Anterior cingulate cortex (tissue), 58 donors: Measurements from ENCODE around the gene PCNX2.

ENCODE experiments used
- DNase-seq, 58 donors: peaks; one replicate each; lab custom pipeline; 2025; lab: John Stamatoyannopoulos, UW

Gene PCNX2

DNA sequence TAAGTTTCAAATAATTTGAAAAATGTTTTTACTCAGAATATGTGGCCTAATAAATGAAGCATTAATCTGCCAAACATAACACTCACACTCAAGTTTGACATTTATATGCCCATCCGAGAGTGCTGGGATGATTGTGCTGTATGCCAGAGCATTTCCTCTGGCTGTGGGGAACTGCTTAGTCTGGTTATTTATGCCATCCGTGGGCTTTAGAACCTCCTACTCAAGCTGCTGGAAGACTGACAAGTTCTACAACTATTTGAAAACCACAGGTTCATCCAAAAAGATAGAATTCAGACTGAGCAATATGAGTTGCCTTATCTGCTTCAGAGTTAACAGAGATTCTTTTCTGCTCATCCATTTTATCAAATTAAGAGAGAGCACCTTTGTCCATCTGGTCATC lies 25.9 kb downstream of the PCNX2 start:
- peak in 3 of 58 donors; percentile 21 to 63 (median 33) for DNase-seq

DNA sequence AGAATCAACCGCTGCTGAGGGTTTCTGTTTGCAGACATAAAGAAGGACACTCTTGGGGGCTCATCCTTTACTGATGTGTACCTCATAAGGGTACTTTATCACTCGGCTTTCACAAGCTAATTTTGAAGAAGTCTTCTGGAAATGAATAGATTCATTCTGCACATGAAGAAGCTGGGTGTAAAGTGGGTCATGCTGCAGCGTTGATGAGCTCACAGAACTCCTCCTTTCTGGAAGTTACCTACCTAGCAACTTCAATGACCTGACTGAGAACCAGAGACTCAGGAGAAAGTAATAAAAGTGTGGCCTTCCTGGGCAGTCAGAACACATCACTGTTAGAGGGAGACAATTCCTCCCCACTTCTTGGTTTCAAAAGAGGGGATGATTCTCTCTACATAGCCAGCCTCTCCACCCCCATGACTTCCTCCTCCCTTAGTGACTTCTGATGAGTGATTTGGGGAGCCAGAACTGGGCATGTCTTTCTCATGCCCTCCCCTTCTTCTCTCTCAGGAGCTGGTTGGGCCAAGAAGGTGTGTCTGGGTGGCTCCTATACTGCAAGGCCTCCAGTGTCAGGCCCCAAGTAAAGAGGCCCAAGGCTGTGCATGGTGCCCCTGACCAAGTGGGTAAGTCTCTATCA lies 27.0 kb downstream of the PCNX2 start:
- no peak for DNase-seq

DNA sequence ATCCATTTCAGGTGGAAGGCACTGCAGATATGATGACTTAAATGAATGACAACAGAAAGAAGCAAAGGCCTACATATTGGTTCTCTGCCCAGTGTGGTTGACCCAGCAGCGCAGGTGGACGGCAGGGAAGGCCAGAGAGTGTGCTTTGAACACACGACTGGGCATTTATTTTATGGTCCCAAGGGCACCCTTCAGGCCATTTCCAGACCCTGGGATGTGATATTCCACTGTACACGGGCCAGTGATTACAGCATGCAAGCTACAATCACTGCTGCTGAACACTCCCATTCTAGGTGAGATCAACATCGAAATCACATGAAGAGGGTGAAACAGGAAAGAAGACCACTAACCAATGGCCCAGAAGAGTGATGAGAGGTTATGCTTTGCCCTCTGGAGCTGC lies 33.8 kb downstream of the PCNX2 start:
- no peak for DNase-seq

DNA sequence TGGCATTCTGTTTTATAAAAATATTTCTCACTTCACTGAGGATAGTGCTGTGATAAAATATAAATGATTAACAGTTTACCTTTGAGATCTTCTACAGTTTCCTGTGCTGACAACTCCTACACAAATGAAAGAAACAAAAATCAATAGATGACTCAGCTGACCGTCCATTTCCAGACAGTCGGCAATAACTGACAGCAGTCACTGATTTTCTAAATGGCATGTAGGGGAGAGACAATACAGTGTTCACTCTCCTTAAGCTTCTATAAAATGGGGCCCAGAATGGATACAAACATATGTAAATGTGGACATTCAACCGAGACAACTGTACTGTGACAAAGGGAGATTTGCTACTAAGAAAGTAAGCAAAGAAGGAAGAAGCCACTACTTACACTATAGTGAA lies 34.3 kb downstream of the PCNX2 start:
- DNase-seq, result no peak

DNA sequence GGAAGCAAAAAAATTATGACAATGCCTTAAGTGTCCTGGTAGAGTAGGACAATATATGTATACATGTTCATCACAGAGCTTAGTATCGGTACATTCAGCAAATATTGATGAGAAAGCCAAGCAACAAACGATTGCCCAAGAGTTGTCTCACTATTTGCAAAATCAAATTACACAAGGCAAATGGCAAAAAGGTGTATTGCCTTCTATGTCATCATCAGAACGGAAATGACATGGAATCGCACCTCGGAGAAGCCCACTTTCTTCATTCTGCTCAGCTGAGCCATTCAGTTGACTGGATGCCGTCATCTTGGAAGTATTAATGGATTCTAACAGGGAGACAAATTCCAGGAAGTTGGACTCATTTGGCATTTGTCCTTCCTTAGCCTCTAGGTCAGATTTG lies 37.7 kb downstream of the PCNX2 start:
- DNase-seq, result no peak

DNA sequence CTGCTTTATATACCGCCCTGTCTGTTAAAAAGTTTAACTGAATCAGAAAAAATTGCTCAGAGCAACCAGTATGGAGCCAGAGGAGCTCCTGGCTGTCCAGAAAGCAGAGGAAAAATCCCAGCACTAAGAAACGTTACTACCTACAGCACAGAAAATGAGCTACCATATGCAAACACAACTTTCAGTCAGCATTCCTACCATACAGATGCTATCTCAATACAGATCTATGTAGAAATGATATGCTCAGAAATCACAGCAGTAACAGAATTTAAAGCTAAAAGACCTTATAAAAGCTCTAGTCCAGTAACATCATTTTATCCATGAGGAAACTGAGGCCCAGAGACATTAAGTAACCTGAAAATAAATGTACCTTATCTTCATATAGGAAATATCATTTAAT lies 38.7 kb downstream of the PCNX2 start:
- DNase-seq, result no peak

DNA sequence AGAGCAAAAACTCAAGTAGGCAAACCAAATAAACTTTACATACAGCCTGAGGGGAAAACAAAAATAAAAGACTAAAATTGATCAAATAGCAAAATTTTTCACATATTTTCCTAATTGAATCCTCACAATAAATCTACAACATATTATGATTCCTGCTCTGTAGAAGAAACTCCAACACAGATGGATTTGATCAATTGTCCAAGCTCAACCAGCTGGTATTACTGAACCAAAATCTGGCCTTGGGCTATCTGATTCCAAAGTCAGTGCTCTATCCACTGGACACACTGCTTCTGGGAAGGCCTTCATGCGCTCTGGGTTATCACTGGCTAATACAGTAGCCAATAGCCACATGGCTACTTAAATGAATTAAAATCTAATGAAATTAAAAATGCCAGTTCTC lies 39.3 kb downstream of the PCNX2 start:
- DNase-seq, result no peak

DNA sequence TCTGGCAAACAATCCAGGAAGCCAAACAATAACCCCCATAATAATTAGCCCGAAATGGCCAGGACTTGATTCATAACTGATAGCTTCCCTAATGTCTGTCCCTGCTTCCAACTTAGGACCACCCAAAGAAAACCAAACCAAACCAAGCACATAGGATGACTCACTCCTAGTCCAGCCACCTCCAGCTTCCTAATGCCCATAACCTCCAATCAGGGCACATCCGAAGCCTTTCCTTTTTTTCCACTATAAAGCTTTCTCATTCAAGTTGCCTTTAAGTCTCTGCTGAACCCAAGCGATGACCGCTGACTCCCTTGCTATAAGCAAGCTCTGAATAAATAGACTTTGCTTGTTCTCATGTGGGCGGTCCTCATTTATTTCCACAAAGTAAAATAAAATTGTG lies 40.4 kb downstream of the PCNX2 start:
- DNase-seq, result no peak

DNA sequence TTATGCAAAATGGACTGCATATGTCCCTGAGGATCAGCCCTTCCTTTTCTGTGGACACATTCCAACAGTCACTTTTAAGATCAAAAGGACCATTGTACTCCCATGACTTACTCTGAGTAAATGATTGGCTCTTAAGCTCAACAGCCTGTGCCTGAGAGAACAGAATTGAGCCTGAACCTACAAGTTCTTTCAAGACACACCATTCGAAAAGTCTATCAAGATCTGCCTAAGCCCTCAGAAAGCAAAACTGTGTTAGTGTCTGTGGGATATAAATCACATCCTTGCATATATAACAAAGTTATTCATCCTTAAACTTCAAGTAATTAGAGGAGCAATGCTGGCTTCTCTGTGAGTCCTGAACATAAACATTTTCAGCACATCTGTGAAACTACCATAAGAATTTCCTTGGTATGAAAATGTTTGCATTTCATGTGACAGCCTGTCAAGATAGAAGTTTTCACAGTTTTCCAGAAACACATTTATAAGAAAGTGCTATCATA lies 41.6 kb downstream of the PCNX2 start:
- no peak for DNase-seq

DNA sequence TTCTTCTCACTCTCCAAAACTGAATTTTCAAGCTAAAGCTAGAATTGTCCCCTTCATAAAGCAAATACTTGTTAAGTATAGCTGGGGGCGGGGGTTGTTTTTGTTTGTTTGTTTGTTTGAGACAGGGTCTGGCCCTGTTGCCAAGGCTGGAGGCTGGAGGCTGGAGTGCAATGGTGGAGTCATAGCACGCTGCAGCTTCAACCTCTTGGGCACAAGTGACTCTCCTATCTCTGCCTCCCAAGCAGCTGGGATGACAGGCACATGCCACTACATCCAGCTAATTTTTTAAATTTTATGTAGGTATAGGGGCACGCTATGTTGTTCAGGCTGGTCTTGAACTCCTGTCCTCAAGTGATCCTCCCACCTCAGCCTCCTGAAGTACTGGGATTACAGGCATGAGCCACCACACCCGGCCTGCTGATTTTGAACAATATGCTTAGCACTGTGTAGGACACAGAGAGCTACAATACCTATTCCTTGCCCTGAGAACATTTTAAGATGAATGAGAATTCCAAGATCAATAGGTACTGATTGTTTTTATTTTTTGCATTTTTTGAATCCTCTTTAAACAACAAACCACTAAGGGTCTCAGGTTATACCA lies 42.2 kb downstream of the PCNX2 start:
- DNase-seq, result no peak

DNA sequence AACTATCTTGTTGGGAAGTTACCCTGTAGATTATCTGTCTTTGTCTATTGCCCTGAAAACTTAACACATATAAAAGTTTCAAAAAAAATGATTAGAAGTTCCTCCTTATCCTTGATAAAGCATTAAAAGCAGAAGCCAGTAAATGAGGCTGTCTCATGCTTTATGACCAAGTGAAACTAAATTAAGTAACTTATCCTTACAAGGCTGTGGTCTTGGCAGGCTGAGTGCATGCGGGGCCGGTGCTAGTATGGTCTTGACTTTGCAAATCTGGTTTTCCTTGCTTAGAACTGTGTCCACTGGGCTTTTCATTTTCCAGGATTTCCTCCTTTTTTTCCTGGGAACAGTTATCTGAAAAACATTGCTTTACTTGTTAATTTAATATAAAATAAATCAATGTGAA lies 43.1 kb downstream of the PCNX2 start:
- DNase-seq, result no peak

DNA sequence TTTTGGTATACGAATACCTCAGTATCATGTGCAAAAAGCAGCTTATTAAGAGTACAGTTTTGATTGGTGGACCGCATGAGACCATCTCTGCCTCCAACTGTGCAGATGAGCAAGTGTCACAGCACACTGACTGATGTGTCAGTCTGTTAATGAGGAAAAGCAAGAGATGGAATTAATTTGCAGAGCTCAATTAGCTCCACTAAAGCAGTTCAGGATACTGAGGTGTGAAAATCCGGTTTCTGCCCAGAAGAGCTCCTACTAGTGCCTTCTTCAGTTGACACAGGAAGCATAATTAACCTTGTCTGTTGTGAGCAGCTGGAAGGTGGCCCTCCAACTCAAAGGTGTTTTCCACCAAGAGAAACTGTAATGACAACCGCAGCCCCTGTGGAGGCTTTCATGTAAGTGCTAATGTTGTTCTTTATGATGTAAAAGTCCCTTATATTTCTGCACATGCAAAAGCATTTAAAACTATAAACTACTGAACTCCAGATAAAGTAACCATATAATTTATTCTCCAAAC lies 44.3 kb downstream of the PCNX2 start:
- DNase-seq, result no peak

DNA sequence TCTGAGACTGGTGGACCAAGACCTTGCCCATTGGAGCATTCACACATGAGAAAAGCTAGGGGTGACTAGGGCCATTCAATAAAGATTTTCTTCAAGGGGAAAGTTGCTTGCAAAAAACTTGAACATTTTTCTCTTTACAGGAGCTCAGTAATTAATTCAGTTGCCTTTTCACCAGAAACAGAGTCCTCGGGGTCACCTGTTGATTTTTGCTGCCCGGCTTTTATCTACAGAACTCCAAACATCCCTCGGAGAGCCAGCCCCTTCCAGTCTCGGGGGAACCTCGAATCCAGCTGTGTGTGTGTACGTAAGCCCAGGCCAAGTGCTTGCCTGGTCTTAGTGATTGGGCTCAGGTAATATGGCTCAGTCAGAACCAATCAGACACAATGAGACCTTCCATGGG lies 47.5 kb downstream of the PCNX2 start:
- DNase-seq, result no peak

DNA sequence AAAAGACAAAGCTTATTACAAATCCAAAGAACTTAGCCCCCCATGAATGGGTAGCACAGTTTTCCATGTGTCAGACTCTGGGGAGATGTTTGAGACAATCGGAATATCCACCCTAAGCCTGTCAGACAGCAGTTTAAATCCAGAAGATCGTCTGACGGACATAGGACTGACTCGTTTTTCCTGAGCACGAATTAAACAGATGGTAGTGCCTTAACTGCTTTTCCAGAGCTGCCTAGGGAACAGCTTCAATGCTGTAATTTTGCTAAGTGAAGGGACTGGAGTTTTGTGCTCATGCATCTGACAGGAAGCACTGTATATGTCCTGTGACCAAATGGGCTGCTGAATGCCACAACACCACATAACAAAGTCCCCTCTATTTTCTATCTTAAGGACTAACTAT lies 48.6 kb downstream of the PCNX2 start:
- no peak for DNase-seq

DNA sequence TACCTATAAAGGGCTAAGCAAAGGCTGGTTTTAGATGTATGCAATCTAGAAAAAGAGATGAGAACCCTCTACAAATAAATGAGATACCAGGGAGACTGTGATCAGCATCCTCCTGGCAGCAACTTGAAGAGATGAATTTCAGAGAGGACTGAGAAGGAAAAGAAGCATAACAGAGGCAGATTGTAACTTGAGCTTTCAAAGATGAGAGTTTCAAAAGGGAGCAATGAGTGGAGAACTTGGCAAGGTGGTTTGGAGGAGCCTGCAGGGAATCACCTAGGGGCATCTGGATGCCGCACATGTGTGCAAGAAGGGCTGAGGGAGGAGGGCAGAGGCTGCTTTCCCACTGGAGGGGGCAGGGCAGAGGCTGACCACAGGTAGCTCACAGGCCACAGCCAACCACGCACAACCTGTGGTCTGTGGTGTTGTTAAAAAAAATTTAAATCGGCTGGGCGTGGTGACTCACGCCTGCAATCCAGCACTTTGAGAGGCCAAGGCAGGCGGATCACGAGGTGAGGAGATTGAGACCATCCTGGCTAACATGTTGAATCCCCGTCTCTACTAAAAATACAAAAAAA lies 50.2 kb downstream of the PCNX2 start:
- no peak for DNase-seq

DNA sequence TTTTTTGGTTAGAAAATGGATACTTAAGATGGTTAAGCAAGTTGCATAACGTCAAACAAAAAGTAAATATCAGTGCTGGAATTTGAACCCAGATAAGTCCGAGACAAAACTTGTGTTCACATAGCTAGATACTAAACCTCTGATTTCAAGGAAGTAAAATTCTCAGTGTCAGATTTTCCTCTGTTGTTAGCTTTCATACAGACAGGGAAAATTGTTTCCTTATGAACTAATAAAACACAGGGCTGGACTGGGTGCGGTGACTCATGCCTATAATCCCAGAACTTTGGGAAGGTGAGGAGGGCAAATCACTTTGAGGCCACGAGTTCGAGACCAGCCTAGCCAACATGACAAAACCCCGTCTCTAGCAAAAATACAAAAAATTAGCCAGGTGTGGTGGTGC lies 51.3 kb downstream of the PCNX2 start:
- DNase-seq, result no peak

DNA sequence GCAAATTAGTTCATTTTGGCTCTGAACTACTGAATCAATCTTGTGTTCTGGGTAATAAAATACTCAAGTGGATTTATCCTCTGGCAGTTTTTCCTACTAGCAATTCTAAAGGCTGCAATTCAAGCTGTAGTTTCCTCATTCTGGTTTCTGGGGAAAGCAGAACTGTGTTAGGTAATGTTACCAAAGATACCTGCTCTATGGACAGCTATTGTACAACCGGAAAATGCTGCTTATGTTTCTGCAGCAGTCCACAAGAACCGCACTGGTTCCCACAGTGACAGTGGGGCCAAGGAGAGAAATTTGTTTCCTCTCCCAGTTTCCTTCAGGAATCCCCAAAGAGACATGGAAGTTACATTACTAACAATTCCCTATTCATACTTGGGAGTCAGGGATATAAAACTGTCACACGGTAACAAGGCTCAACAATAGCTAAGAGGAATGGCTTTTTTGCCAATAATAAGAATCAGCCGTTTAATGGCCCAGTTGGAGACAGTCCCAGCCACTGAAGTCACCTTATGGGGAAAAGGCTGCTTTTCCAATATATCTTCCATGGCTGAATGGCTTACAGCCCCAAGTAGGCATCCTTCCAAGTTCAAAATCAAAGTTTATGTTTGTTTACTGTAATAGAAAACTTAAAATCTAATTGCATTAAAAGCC lies 52.6 kb downstream of the PCNX2 start:
- DNase-seq, result peak in 2 of 58 donors; percentile 5 to 10

DNA sequence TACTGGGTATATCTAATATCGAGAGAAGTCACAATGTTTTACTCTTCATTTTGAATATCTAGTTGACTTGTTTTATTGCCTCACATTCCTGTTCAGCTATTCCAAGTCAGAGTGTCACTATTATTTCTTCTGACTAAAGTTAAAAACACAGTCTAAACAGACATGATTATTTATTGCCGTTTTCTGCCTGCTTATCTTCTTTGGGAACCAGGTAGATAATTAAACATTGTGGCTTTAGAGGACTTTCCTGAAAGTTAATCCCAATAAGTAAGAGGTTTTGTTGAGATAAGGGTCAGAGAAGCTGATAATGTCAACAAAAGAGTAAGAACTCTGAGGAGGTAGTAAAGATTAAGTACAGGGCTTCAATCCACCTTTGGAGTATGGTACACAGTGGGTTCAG lies 53.8 kb downstream of the PCNX2 start:
- DNase-seq, result no peak

DNA sequence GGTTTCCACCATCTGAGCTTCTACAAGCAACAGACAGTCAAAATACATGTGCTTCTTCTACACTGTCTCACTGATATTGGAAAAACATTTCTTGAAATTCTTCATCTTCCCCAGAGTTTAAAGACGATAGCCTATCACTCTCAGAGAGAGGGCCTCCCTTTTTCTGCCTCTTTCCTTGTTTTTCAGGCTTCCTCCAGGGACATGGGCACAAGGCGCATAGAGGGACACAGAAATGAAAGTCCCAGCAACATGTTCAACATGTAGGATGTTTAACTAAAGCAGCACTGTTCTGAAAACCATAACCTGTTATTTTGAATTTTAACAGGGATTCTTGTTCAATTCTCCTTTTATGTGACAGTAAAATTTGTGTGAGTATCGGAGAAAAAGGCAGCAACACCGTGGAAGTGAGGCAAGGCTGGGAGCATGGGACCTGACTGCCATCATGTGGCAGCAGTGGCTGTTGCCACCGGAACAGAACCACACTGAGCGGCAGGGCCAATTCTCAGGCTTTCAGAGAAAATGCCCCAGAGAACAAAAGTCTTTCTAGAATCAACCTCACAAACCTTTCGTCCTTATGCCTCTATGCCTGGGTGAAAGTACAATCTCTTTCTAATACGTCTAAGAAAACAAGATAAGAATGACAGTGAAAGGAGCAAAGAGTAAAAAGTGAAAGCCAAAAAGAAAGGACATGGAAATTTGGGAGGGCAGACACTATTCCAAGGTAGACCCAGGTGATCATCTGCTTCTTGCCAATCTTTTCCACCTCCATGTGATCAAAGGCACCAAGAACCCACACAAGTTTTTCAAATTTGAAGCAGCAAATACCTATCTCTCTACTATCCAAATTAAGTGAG lies 54.5 kb downstream of the PCNX2 start:
- peak in 51 of 58 donors; percentile 4 to 81 (median 42) for DNase-seq

DNA sequence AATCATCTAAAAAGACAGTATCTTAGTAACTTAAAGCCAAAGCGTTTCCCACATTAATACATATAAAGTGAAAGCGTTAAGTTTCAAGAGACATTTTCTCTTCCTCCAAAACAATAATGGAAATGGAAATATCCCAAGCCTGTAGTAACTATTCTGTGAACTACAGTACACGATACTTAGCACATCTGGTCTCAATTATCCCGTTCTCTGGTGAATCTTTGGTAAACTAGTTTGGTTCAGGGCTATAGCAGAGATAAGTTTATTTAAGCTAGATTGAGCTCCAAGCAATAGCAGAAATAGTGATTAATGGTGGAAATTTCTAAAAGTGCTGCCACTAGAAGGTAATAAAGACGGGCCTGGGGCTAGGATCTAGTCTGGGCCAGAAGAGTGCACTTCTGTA lies 55.2 kb downstream of the PCNX2 start:
- DNase-seq, result no peak
